Colon (tissue), 2 donors: ENCODE measurements around the gene PLXNA4.

Experiments used
- FAIRE-seq: peaks from 2 replicates; lab custom pipeline; 2012; peaks lifted over from hg19 to GRCh38; lab: Jason Lieb, UNC
- donor health status: control.
- donor health status: control.

Gene PLXNA4

GRCh38 chr7:132138817-132139216 lies 437.5 kb downstream of the PLXNA4 start:
- FAIRE-seq = no peak

- no peak for FAIRE-seq
Observed at GRCh38 chr7:132137681-132138080, 438.6 kb downstream of the PLXNA4 start.

GRCh38 chr7:132135746-132136385 lies 440.4 kb downstream of the PLXNA4 start:
- no peak for FAIRE-seq

- no peak for FAIRE-seq
Observed at GRCh38 chr7:132134814-132135445, 441.3 kb downstream of the PLXNA4 start.

- FAIRE-seq = no peak
Observed at GRCh38 chr7:132133501-132133900, 442.8 kb downstream of the PLXNA4 start.

GRCh38 chr7:132131196-132131595 lies 445.1 kb downstream of the PLXNA4 start:
- no peak for FAIRE-seq

GRCh38 chr7:132130497-132130896 lies 445.8 kb downstream of the PLXNA4 start:
- FAIRE-seq = no peak

- no peak for FAIRE-seq
Observed at GRCh38 chr7:132125872-132126595, 450.2 kb downstream of the PLXNA4 start.

- no peak for FAIRE-seq
Observed at GRCh38 chr7:132125096-132125495, 451.2 kb downstream of the PLXNA4 start.

- no peak for FAIRE-seq
Observed at GRCh38 chr7:132124575-132124974, 451.7 kb downstream of the PLXNA4 start.

- no peak for FAIRE-seq
Observed at GRCh38 chr7:132123773-132124172, 452.5 kb downstream of the PLXNA4 start.

- no peak for FAIRE-seq
Observed at GRCh38 chr7:132122901-132123300, 453.4 kb downstream of the PLXNA4 start.

- no peak for FAIRE-seq
Observed at GRCh38 chr7:132121987-132122386, 454.3 kb downstream of the PLXNA4 start.

- no peak for FAIRE-seq
Observed at GRCh38 chr7:132118641-132119040, 457.6 kb downstream of the PLXNA4 start.

GRCh38 chr7:132117636-132118035 lies 458.6 kb downstream of the PLXNA4 start:
- no peak for FAIRE-seq

- no peak for FAIRE-seq
Observed at GRCh38 chr7:132117181-132117580, 459.1 kb downstream of the PLXNA4 start.

GRCh38 chr7:132116369-132116768 lies 459.9 kb downstream of the PLXNA4 start:
- no peak for FAIRE-seq

- FAIRE-seq = no peak
Observed at GRCh38 chr7:132115758-132116157, 460.5 kb downstream of the PLXNA4 start.

GRCh38 chr7:132115028-132115427 lies 461.2 kb downstream of the PLXNA4 start:
- no peak for FAIRE-seq

GRCh38 chr7:132114411-132114810 lies 461.9 kb downstream of the PLXNA4 start:
- FAIRE-seq = no peak

- FAIRE-seq = no peak
Observed at GRCh38 chr7:132113536-132114371, 462.5 kb downstream of the PLXNA4 start.

- no peak for FAIRE-seq
Observed at GRCh38 chr7:132112657-132113056, 463.6 kb downstream of the PLXNA4 start.

GRCh38 chr7:132112106-132112505 lies 464.2 kb downstream of the PLXNA4 start:
- no peak for FAIRE-seq
